ENCODE measurements around the gene CST3.
"Not testable (repeated sequence)": the region's sequence is repeated elsewhere in the genome, so short reads cannot be mapped to it uniquely, and the experiment has no call there.

CST3 gene

GRCh38 chr20:23637282-23638221 is at the start of gene CST3:
CST3 (minus strand) TSS chr20:23637955; CDS start chr20:23637862, 93 bp downstream.
- DNase-seq, result peak; percentile 84

GRCh38 chr20:23686046-23686750 is 48.4 kb upstream of the CST3 start:
- no peak for DNase-seq

DNA sequence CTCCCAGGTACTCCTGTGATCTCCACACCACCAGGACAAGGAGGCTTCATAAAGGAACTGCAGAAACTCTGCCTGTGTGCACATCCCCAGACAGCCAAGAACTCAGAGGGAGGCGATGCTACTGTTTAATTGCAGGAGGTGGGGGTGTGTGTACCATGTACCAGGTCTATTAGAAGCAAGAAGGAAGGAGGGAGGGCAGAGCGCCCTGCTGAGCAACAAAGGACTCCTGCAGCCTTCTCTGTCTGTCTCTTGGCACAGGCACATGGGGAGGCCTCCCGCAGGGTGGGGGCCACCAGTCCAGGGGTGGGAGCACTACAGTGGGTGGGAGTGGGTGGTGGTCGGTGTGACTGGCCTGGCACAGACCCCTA is 47.8 kb upstream of the CST3 start:
- not testable (repeated sequence) for DNase-seq

GRCh38 chr20:23684261-23684660 is 46.5 kb upstream of the CST3 start:
- DNase-seq, result no peak

GRCh38 chr20:23683807-23684206 is 46.1 kb upstream of the CST3 start:
- DNase-seq, result no peak

- no peak for DNase-seq
These were observed 45.5 kb upstream of the CST3 start for GRCh38 chr20:23683281-23683680.

DNA sequence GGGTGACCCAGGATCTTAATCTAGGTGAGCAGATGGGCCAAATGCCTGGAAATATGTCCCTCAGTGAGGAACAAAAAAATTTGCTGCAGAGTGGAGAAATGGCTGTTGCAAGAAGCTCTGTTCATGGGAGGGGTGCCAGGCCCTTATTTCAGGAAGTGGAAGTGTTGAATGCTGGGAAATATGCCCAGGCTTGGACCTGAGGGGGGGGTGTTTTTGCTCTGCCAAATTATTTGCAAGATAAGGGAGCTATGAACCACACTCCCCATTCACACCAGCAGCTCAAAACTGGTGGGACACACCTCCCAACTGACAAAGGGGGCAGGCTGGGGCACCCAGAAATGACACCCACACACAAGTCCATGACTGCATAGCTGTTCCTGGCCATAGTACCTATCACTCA is 42.4 kb upstream of the CST3 start:
- no peak for DNase-seq

- DNase-seq, result no peak
These were observed 41.7 kb upstream of the CST3 start for GRCh38 chr20:23679133-23680092.

DNA sequence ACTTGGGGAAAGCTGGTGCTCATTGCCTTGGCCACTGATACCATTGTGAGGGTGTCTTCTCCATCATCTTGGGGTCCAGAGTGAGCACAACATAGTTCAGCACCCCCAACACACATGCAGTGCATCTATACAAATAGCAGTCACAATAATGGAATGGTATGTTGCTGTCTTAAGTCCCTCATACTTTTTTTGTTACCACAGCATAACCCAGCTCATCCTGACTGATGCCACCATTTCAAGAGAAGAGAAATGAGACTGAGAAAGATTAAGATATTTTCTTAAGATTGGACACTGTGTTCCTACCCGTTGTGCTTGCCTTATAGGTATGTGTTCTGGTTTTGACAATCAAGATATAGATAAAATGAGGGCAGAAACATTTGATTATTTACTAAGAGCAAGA is 35.5 kb upstream of the CST3 start:
- no peak for DNase-seq

DNA sequence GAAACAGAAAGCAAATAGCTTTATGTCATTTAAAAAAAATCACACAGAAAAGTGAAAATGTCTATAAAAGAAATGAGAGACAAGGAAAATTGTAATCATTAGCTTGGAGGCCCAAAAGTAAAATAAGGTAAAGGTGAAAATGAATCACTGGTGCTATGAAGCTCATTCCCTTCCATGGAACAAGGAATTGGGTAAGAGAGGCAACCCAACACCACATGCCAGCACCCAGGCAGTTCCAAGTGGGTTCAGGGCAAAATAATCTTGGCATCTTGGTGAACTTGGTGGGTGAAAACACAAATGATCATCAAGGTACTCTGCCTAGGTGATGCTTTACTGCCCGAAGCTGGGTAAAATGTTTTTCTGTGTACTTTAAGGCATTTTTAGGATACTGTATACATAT is 34.4 kb upstream of the CST3 start:
- no peak for DNase-seq

DNA sequence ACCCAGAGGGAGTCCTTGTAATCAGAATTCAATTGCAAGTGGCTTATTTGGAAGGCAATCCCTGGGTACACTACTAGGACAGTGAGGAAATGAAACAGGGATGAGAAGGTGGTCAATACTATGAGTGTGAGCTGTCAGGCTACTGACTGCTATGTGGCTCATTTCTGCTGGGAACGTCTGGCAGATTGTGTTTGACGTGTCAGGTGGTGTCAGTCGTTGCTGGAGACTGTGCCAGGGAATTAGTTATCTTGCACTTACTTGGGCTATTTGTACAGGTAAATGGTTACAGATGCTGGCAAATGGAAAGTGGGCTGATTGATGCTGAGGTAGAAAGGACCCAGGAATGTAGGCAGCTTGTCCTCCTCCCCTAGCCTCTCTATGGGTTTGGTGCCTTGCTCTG is 33.7 kb upstream of the CST3 start:
- no peak for DNase-seq

DNA sequence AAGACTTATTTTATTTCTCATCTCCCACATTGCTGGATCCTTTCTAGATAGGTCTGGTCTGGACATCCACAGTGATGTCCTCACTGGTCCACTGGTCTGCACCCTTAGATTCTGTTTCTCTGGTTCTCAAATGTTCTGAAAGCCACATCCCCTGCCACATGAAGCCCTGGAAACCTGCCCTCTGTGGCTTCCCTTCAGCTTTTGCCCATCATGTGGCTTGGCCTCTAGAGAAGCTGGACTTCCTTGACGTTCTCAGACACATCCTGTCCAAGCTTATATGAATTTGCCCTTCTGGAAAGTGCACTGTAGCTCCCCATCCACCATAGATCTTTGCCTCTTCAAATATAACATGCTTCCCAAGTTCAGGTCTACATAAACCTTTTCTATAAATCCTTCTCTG is 32.6 kb upstream of the CST3 start:
- DNase-seq, result no peak

GRCh38 chr20:23669866-23670265 is 32.1 kb upstream of the CST3 start:
- DNase-seq, result no peak

DNA sequence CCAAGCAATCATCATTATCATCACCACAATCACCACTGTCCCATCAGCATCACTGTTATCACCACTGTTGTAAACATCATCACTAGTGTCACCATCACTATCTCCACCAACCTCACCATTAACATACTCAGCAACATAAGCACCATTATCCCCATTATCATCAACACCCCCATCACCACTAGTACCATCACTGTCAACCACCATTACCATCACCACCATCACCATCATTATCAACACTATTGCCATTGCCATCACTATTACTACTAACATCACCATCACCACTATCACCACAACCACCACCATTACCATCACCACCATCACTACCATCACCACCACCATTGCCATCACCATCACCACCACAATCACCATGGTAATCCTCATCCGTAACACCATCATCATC is 31.6 kb upstream of the CST3 start:
- DNase-seq, result no peak

DNA sequence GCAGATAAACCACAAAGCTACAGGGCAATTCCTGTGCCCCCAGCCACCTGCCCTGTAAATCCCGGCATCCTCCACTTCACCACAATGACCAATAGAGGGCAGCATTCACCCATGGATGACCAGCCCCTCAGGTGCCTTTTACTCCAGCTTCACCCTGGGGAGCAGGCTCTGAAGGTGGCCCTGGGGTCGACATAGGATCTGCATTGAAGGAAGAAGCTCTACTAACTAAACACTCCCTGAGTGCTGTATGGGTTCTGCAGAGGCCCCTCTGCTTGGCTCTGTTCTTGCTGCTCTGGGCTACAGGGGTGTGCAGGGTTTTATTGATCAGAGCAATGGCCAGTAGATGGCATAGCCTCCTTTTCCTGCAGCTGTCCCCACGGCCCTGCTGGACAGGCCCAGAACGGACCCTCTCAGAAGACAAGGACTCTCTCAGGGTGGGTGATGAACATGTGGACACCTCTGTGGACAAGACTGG is 30.8 kb upstream of the CST3 start:
- peak; percentile 77 for DNase-seq

DNA sequence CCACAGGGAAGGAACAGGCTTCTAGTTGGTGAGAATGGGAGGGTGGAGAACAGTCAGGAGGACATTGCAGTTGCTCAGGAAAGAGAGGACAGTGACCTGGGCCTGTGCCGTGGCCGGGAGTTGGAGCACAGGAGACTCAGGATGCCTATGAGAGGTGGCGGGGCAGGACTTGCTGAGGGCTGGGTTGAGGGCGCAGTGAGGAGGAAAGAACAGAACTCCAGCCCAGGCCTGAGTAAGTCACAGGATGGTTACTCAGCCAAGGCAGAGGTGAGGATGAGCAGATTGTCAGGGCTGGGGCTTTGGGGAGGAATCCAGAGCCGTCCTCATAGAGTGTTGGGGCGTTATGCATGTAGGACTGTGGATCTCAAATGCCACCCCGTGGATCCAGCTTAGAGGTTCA is 29.9 kb upstream of the CST3 start:
- no peak for DNase-seq

DNA sequence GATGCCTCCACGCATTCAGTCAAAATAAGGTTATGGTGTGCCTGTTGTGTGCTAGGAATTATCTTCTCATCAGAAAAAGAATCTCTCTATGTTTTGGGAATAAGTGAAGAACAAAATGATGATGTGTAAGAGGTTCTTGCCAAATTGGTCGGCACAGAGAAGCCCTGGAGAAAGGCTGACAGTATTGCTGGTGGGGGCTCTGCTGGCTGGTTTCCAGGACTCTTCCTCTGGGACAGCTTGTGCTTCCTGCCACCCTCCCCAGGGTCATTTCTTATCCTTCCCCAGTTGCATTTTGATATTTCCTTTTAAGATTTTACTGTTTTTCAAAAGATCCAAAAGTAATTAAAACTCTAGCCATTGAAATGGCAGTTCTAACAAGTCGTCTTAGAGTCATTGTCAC is 28.9 kb upstream of the CST3 start:
- DNase-seq, result no peak

DNA sequence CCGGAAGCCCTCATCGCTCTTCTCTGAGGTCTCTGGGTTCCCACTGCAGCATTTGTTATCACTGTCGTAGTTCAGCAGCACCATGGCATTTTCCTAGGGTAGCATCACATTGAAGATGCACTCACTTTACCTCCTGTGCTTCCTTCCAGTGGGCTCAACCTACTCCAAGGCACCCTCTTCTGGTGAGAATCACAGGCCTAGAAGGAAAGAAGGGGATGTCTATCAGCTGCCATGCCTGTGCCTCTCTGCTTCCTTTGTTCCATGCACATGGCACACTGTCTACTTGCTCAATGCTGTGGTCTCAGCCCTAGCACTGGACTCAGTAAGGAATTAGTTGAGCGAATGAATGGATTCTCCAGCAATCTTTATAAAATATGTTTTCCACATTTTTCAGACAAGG is 28.4 kb upstream of the CST3 start:
- DNase-seq, result no peak

DNA sequence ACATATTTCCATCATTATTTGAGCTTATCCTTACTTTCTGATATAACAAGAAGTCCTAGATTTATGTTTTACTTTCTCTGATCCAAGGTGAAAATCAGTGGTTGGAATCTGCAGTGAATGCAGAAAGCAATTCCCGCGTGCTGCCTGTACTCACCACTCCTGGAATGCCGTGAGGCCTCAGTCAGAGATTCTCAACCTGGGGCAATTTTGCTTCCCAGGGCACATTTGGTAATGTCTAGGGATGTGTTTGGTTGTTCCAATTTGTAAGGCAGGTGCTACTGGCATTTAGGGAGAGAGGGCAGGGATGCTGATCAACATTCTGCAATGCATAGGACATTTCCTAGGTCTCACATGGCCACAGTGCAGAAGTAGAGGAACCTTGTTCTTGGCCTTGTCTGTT is 27.2 kb upstream of the CST3 start:
- DNase-seq, result no peak

GRCh38 chr20:23664046-23664445 is 26.3 kb upstream of the CST3 start:
- not testable (repeated sequence) for DNase-seq

GRCh38 chr20:23663180-23663579 is 25.4 kb upstream of the CST3 start:
- no peak for DNase-seq

DNA sequence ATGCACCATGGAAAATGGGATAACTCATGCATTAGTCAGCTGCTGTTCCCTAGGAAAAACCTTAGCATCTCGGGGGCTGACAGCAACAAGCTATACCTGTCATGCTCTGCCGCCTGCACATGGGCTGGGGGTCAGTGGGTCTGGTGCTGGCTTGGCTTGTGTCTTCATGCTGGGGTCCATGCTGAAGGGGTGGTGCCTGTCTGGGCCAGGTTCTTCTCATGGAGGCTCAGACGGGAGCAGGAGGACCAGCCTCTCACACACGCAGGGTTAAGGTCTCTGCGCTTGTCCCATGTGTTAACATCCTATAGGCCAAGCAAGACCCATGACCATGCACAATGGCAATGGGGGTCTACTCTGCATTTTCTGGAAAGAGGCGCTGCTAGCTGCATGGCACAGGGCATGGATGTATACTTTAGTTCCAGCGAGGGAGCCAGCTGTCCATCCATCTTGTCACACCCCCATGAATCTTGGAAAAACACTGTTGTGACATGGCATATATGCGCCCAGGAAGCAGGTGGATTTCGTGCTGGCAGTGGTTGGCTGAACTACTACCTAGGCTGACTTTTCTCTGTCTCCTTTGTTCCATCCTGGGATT is 24.6 kb upstream of the CST3 start:
- DNase-seq, result no peak

Measured in retina (tissue), 1 donor.